Kidney tubule cell (primary cell): ENCODE measurements around the gene PCAT7.
"Not testable (repeated sequence)": the region's sequence is repeated elsewhere in the genome, so short reads cannot be mapped to it uniquely, and the experiment has no call there.

Source experiments
- DNase-seq: peaks from one replicate; pipeline ENCODE4 v3.0.0-alpha.2; 2018; ENCODE audit warnings: low spot score

Gene PCAT7

GRCh38 chr9:94554439-94555331 lies at the start of gene PCAT7:
TSS of gene PCAT7 (plus strand) at chr9:94555083.
- DNase-seq, result peak; percentile 86

GRCh38 chr9:94506370-94506769 lies 48.5 kb upstream of the PCAT7 start:
- DNase-seq, result not testable (repeated sequence)

GRCh38 chr9:94507531-94508258 lies 47.2 kb upstream of the PCAT7 start:
- DNase-seq, result no peak

GRCh38 chr9:94511134-94511954 lies 43.5 kb upstream of the PCAT7 start:
- DNase-seq, result no peak

GRCh38 chr9:94511955-94512265 lies 43.0 kb upstream of the PCAT7 start:
- no peak for DNase-seq

- DNase-seq, result no peak
Measured at GRCh38 chr9:94514722-94515121, 40.2 kb upstream of the PCAT7 start.

GRCh38 chr9:94517254-94517653 lies 37.6 kb upstream of the PCAT7 start:
- no peak for DNase-seq

- DNase-seq, result no peak
Measured at GRCh38 chr9:94525396-94526035, 29.4 kb upstream of the PCAT7 start.

- no peak for DNase-seq
Measured at GRCh38 chr9:94526271-94526670, 28.6 kb upstream of the PCAT7 start.

- DNase-seq, result no peak
Measured at GRCh38 chr9:94526951-94527350, 27.9 kb upstream of the PCAT7 start.

- no peak for DNase-seq
Measured at GRCh38 chr9:94528886-94529285, 26.0 kb upstream of the PCAT7 start.

GRCh38 chr9:94533155-94533554 lies 21.7 kb upstream of the PCAT7 start:
- DNase-seq, result peak; percentile 26

GRCh38 chr9:94533601-94534000 lies 21.3 kb upstream of the PCAT7 start:
- DNase-seq, result no peak

GRCh38 chr9:94534901-94535300 lies 20.0 kb upstream of the PCAT7 start:
- DNase-seq, result peak; percentile 52

- DNase-seq, result no peak
Measured at GRCh38 chr9:94538908-94539307, 16.0 kb upstream of the PCAT7 start.

GRCh38 chr9:94544335-94544734 lies 10.5 kb upstream of the PCAT7 start:
- not testable (repeated sequence) for DNase-seq

GRCh38 chr9:94545940-94546339 lies 8.9 kb upstream of the PCAT7 start:
- no peak for DNase-seq

GRCh38 chr9:94553029-94553938 lies 1.6 kb upstream of the PCAT7 start:
- DNase-seq, result peak; percentile 68

GRCh38 chr9:94554078-94554438 lies 825 bp upstream of the PCAT7 start:
- no peak for DNase-seq

- no peak for DNase-seq
Measured at GRCh38 chr9:94557376-94557775, 2.5 kb downstream of the PCAT7 start.

GRCh38 chr9:94560237-94560636 lies 5.4 kb downstream of the PCAT7 start:
- no peak for DNase-seq
